ENCODE results near the gene KCNK16.

The KCNK16 gene

DNA sequence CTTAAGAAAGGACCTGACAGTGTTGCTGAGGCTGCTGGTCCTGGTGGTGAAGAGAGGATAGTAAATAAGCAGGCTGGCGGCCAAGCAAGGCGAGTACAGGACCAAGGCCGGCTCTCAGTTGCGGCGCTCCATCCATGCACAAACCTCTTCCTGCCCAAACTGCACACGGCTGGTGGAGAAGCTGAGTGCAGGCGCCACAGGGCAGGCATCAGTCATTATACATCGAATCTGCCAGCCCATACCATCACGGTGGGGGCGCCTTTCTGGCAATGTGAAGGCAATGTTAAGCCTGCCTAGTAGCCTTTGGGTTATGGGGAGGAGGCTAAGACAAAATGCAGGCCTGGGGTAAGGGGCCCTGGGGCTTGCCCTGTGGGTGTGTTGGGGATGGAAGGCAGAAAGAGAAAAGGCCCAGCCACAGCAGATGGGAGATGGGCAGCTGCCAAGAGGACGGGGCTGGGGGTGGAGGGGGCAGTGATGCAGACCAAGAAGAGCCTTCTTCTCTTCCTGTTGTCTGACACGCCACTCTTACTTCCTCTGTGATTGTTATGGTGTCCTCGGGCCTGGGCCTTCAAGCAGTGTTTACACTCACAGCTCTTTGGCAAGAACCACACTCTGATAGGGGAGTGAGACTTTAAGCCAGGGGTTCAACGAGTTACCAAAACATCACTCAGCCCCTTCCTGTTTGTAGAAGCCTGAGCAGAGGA lies 20.3 kb upstream of the KCNK16 start:
- H3K27ac ChIP-seq (ENCODE audit: extremely low read depth, low read depth, low read length) = no peak overlapping the region
- POLR2A ChIA-PET = no interaction called here
- TF ChIP-seq ZNF600 (tag by site-specific recombination; IDR thresholded peaks at IDR 0.05) = no peak
- no peak for TF ChIP-seq ZNF560 (tag by site-specific recombination; IDR thresholded peaks at IDR 0.05; ENCODE audit: borderline replicate concordance)
- TF ChIP-seq, protein P1, sequence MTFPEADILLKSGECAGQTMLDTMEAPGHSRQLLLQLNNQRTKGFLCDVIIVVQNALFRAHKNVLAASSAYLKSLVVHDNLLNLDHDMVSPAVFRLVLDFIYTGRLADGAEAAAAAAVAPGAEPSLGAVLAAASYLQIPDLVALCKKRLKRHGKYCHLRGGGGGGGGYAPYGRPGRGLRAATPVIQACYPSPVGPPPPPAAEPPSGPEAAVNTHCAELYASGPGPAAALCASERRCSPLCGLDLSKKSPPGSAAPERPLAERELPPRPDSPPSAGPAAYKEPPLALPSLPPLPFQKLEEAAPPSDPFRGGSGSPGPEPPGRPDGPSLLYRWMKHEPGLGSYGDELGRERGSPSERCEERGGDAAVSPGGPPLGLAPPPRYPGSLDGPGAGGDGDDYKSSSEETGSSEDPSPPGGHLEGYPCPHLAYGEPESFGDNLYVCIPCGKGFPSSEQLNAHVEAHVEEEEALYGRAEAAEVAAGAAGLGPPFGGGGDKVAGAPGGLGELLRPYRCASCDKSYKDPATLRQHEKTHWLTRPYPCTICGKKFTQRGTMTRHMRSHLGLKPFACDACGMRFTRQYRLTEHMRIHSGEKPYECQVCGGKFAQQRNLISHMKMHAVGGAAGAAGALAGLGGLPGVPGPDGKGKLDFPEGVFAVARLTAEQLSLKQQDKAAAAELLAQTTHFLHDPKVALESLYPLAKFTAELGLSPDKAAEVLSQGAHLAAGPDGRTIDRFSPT (tag by site-specific recombination; IDR thresholded peaks at IDR 0.05) = no peak
- TF ChIP-seq ZNF174 (tag by site-specific recombination; IDR thresholded peaks at IDR 0.05) = no peak
- no peak for TF ChIP-seq ZNF221 (tag by site-specific recombination; IDR thresholded peaks at IDR 0.05; ENCODE audit: borderline replicate concordance)
- no peak for TF ChIP-seq ZNF544 (tag by site-specific recombination; IDR thresholded peaks at IDR 0.05)
- no peak for TF ChIP-seq ZBTB1 (tag by site-specific recombination; IDR thresholded peaks at IDR 0.05)
- no peak for TF ChIP-seq ZNF571 (tag by site-specific recombination; IDR thresholded peaks at IDR 0.05)
- TF ChIP-seq ZNF239 (tag by site-specific recombination; IDR thresholded peaks at IDR 0.05) = no peak
- no peak for TF ChIP-seq ZNF792 (tag by site-specific recombination; IDR thresholded peaks at IDR 0.05)
- no peak for TF ChIP-seq ZNF830 (tag by site-specific recombination; IDR thresholded peaks at IDR 0.05; ENCODE audit: low read depth)
- TF ChIP-seq ZFP69B (tag by site-specific recombination; IDR thresholded peaks at IDR 0.05) = no peak

DNA sequence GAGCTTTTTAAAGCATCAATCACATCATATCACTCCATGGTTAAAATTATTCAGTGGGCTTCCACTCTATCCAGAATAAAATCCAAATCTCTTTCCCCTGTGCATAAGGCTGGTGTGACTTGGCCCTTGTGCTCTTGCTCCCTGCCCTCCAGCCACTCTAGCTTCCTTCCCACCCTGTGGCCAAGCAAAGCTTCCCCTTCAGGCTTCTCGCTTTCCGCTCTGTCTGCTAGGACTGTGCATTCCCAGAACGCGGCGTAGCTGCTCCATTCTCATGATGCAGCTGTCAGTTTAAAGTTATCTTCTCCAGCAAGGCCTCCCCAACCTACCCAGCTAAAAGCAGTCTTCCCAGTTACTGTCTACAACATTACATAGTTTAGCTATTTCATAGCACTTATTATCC lies 19.4 kb upstream of the KCNK16 start:
- no peak for TF ChIP-seq SALL2 (tag by site-specific recombination; IDR thresholded peaks at IDR 0.05; ENCODE audit: borderline replicate concordance)
- TF ChIP-seq ZFHX2 (tag by site-specific recombination; conservative IDR thresholded peaks at IDR 0.05) = no peak
- TF ChIP-seq, protein P2, sequence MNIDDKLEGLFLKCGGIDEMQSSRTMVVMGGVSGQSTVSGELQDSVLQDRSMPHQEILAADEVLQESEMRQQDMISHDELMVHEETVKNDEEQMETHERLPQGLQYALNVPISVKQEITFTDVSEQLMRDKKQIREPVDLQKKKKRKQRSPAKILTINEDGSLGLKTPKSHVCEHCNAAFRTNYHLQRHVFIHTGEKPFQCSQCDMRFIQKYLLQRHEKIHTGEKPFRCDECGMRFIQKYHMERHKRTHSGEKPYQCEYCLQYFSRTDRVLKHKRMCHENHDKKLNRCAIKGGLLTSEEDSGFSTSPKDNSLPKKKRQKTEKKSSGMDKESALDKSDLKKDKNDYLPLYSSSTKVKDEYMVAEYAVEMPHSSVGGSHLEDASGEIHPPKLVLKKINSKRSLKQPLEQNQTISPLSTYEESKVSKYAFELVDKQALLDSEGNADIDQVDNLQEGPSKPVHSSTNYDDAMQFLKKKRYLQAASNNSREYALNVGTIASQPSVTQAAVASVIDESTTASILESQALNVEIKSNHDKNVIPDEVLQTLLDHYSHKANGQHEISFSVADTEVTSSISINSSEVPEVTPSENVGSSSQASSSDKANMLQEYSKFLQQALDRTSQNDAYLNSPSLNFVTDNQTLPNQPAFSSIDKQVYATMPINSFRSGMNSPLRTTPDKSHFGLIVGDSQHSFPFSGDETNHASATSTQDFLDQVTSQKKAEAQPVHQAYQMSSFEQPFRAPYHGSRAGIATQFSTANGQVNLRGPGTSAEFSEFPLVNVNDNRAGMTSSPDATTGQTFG (tag by site-specific recombination; IDR thresholded peaks at IDR 0.05; ENCODE audit: borderline replicate concordance) = no peak
- ChIA-PET POLR2A (no interaction called here), CTCF (no interaction called here)
- Histone ChIP-seq H3K9me3 (ENCODE audit: control insufficient read depth, insufficient read depth, low read depth, low read length) (no peaks in the 10 kb centered on the region), H3K27ac (ENCODE audit: extremely low read depth, low read depth, low read length) (no peak overlapping the region), H3K36me3 (ENCODE audit: control insufficient read depth in 2 of 2, insufficient read depth in 1 of 2, low read length in 2 of 2) (no peaks in the 10 kb centered on the region), H3K4me3 (ENCODE audit: low read depth, low read length) (no peak overlapping the region), H3K4me1 (ENCODE audit: control insufficient read depth, insufficient read depth, low read length) (peaks cover 6% of the 10 kb centered on the region)

More for the DNA sequence above, 20.3 kb upstream of the KCNK16 start:
- H3K4me1 ChIP-seq (ENCODE audit: control insufficient read depth, insufficient read depth, low read length) = peaks cover 6% of the 10 kb centered on the region
- CTCF ChIA-PET = interaction anchor here (0.7 kb wide), 1 partner anchor 666 kb away, joined by 5 read pairs; no protein-coding TSS in a partner anchor
- H3K36me3 ChIP-seq (ENCODE audit: control insufficient read depth in 2 of 2, insufficient read depth in 1 of 2, low read length in 2 of 2) = no peaks in the 10 kb centered on the region
- H3K9me3 ChIP-seq (ENCODE audit: control insufficient read depth, insufficient read depth, low read depth, low read length) = no peaks in the 10 kb centered on the region
- no peak overlapping the region for H3K4me3 ChIP-seq (ENCODE audit: low read depth, low read length)

DNA sequence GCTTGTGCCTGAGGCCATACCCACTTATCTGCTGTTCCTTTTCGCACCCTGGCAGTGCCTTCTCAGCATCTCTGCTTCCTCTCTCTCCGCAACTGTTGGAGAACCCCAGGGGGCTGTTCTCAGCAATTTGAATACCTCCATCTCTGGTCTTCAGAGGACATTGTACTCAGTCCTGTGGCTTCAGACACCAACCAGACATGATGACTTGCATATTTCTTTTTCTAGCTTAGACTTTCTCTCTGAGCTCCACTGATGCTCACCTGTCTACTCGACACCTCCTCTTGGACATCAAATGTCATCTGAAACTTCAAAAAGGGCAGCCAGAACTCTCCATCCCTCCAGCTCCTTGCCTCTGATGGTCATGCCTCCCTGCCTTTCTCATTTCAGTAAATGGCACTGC lies 18.9 kb upstream of the KCNK16 start:
- H3K4me3 ChIP-seq (ENCODE audit: low read depth, low read length) = no peak overlapping the region
- no peak overlapping the region for H3K27ac ChIP-seq (ENCODE audit: extremely low read depth, low read depth, low read length)
- ChIA-PET CTCF (interaction anchor here (1.4 kb wide), 1 partner anchor 29 kb away, joined by 3 read pairs; no protein-coding TSS in a partner anchor), POLR2A (no interaction called here)
- no peak for TF ChIP-seq ZNF707 (tag by site-specific recombination; IDR thresholded peaks at IDR 0.05)
- no peak for TF ChIP-seq TRIM28 (IDR thresholded peaks at IDR 0.05; ENCODE audit: borderline replicate concordance, low read length)
- TF ChIP-seq ZNF558 (tag by site-specific recombination; IDR thresholded peaks at IDR 0.05) = no peak
- TF ChIP-seq, protein P3, sequence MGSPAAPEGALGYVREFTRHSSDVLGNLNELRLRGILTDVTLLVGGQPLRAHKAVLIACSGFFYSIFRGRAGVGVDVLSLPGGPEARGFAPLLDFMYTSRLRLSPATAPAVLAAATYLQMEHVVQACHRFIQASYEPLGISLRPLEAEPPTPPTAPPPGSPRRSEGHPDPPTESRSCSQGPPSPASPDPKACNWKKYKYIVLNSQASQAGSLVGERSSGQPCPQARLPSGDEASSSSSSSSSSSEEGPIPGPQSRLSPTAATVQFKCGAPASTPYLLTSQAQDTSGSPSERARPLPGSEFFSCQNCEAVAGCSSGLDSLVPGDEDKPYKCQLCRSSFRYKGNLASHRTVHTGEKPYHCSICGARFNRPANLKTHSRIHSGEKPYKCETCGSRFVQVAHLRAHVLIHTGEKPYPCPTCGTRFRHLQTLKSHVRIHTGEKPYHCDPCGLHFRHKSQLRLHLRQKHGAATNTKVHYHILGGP (tag by site-specific recombination; IDR thresholded peaks at IDR 0.05) = no peak
- TF ChIP-seq ZIC2 (tag by site-specific recombination; IDR thresholded peaks at IDR 0.05) = 0 out of 2 replicates have a peak, but pooled peaks have one; percentile 7
- no peaks in the 10 kb centered on the region for H3K36me3 ChIP-seq (ENCODE audit: control insufficient read depth in 2 of 2, insufficient read depth in 1 of 2, low read length in 2 of 2)
- no peaks in the 10 kb centered on the region for H3K9me3 ChIP-seq (ENCODE audit: control insufficient read depth, insufficient read depth, low read depth, low read length)
- H3K4me1 ChIP-seq (ENCODE audit: control insufficient read depth, insufficient read depth, low read length) = peaks cover 6% of the 10 kb centered on the region

All from HEK293 (cell line).